Measurements from ENCODE around the gene SERAC1.
"Not testable (repeated sequence)": the region's sequence is repeated elsewhere in the genome, so short reads cannot be mapped to it uniquely, and the experiment has no call there.

The SERAC1 gene

GRCh38 chr6:158174514-158174913, 6.5 kb upstream of the SERAC1 start:
- no peak for DNase-seq (ENCODE audit: extremely low read depth in 1 of 2, low read depth in 1 of 2)

DNA sequence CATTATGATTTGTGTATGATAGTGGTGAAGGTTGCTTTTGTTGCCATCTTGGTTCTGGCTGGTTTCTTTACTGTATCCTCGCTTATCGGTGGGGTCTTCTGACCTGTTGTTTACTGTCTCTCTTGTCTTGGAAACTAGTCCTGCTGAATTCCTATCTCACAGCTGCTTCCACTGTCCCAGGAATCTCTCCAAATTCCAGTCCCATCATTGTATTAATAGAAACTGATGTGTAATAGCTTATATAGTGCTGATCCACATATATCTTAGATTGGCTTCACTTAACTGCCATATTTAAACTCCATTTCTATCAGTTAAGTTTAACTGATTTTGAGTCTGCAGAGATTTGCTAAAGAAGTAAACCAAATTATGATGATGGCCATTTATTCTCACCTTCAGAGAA, 6.0 kb upstream of the SERAC1 start:
- DNase-seq (ENCODE audit: extremely low read depth in 1 of 2, low read depth in 1 of 2) = no peak

GRCh38 chr6:158172001-158172400, 3.9 kb upstream of the SERAC1 start:
- DNase-seq (ENCODE audit: extremely low read depth in 1 of 2, low read depth in 1 of 2) = no peak

DNA sequence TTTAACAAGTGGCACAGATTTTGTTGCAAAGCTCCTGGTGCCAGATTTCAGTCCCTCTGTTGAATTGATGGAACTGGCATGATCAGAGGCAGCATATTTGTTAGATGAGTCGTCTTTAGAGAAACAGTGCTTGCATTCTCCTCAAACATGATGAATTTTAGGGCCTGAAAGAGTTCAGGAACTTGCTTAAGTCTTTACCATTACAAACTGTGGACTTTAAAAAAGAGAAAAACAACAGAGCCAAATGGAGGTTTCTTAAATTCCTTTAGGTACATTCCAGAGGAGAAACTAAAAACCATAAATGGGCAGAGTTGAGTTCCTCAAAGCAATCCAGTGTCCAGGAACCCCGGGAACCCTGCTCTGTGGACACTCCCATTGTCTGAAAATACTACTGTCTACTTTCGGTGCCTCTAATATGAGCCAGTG, 2.6 kb upstream of the SERAC1 start:
- DNase-seq (ENCODE audit: extremely low read depth in 1 of 2, low read depth in 1 of 2) = no peak

DNA sequence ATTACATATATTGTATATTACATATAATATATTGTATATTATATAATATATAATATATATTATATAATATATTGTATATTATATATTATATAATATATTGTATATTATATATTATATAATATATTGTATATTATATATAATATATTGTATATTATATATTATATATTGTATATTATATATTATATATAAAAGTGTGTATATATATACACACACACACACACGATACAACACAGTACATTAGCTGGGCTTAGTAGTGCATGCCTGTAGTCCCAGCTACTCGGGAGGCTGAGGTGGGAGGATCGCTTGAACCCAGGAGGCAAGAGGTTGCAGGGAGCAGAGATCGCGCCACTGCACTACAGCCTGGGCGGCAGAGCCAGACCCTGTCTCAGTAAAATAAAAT, 1.6 kb upstream of the SERAC1 start:
- not testable (repeated sequence) for DNase-seq (ENCODE audit: extremely low read depth in 1 of 2, low read depth in 1 of 2)

GRCh38 chr6:158165919-158166416, 2.1 kb downstream of the SERAC1 start:
- no peak for DNase-seq (ENCODE audit: extremely low read depth in 1 of 2, low read depth in 1 of 2)

- DNase-seq (ENCODE audit: extremely low read depth in 1 of 2, low read depth in 1 of 2) = no peak
These were observed 3.4 kb downstream of the SERAC1 start for GRCh38 chr6:158164579-158165170.

- no peak for DNase-seq (ENCODE audit: extremely low read depth in 1 of 2, low read depth in 1 of 2)
These were observed 6.4 kb downstream of the SERAC1 start for GRCh38 chr6:158161566-158162254.

GRCh38 chr6:158160932-158161539, 7.0 kb downstream of the SERAC1 start:
- DNase-seq (ENCODE audit: extremely low read depth in 1 of 2, low read depth in 1 of 2) = no peak

DNA sequence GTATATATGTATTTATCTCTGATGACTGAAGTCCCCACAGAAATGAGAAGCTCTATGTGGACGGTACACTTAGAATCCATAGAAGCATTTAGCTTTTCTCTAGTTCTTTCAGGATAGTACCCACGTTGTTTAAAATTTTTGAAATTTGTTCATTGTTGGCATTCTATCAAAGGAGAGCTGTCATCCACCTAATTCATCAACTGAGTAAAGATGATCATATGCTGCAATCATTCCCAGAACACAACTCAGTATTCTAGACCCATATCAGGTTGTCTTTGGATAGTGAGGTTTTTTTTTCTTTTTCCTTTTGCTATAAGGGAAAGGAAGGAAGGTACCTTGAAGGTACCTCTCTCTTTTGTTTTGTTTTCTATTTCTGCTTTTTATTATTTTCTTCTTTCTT, 9.3 kb downstream of the SERAC1 start:
- no peak for DNase-seq (ENCODE audit: extremely low read depth in 1 of 2, low read depth in 1 of 2)

- DNase-seq (ENCODE audit: extremely low read depth in 1 of 2, low read depth in 1 of 2) = no peak
These were observed 9.9 kb downstream of the SERAC1 start for GRCh38 chr6:158158123-158158522.

DNA sequence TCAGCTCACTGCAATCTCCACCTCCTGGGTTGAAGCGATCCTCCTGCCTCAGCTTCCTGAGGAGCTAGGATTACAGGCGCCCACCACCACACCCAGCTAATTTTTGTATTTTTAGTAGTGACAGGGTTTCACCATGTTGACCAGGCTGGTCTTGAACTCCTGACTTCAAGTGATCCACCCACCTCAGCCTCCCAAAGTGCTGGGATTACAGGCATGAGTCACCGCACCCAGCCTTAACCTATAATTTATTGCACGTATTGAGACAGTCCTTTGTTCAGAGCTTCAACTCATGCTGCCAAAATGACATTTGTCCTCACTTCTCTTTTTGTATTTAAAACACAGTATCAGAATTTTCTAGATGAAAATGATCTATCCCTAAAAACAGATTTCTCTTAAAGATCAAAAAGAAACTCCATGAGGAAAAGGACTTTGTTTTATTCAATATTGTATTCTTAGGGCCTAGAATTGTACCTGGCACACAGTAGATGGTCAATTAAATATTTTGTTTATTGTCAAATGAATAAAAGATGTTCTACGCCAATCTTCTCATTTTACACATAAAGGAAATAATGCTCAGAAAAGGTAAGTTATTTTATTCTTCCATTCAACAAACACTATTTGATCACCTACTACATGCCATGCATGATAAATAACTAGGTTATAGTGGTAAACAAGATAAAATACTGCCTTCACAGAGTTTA, 10.8 kb downstream of the SERAC1 start:
- no peak for DNase-seq (ENCODE audit: extremely low read depth in 1 of 2, low read depth in 1 of 2)

GRCh38 chr6:158154816-158155215, 13.2 kb downstream of the SERAC1 start:
- DNase-seq (ENCODE audit: extremely low read depth in 1 of 2, low read depth in 1 of 2) = no peak

- no peak for DNase-seq (ENCODE audit: extremely low read depth in 1 of 2, low read depth in 1 of 2)
These were observed 14.5 kb downstream of the SERAC1 start for GRCh38 chr6:158153576-158153975.

GRCh38 chr6:158152659-158153058, 15.4 kb downstream of the SERAC1 start:
- DNase-seq (ENCODE audit: extremely low read depth in 1 of 2, low read depth in 1 of 2) = no peak

DNA sequence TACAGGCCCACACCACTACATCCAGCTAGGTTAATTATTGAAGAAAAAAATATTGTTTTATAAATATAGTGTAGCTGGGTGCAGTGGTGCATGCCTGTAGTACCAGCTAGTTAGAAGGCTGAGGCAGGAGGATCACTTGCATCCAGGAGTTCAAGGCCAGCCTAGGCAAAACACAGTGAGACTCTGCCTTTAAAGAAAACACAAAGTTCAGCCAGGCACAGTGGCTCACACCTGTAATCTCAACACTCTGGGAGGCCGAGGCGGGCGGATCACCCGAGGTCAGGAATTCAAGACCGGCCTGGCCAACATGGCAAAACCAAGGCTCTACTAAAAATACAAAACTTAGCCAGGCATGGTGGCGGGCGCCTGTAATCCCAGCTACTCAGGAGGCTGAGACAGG, 16.0 kb downstream of the SERAC1 start:
- DNase-seq (ENCODE audit: extremely low read depth in 1 of 2, low read depth in 1 of 2) = not testable (repeated sequence)

DNA sequence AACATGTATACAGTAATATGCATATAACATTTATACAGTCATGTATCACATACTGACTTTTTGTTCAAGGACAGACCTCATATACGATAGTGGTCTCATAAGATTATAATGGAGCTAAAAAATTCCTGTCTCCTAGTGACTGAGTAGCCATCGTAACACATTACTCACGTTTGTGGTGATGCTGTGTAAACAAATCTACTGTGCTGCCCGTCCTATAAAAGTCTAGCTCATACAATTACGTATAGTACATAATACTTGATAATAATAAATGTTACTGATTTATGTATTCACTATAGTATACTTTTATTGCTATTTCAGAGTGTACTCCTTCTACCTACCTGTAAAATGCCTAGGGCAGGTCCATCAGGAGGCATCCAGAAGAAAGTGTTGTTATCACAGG, 17.4 kb downstream of the SERAC1 start:
- DNase-seq (ENCODE audit: extremely low read depth in 1 of 2, low read depth in 1 of 2) = no peak

DNA sequence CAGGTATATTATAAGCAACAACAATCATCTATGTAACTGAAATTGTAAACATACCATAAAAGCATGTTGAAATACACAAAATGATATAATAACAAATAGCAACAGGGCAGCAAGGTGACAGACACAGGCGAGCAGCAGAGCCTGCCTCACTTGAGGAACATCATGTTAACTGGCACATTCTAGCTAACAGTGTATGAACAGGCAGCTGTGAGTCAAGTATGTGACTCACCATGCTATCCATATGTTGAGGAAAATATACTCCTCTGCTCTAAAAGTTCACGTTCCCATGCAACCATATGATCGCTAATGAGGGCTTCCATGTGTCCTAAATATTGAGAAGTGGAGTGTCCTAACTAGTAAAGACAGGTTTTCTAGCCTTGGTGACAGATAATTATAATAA, 18.4 kb downstream of the SERAC1 start:
- DNase-seq (ENCODE audit: extremely low read depth in 1 of 2, low read depth in 1 of 2) = no peak

- DNase-seq (ENCODE audit: extremely low read depth in 1 of 2, low read depth in 1 of 2) = no peak
These were observed 24.4 kb downstream of the SERAC1 start for GRCh38 chr6:158143700-158144099.

GRCh38 chr6:158142789-158143188, 25.3 kb downstream of the SERAC1 start:
- DNase-seq (ENCODE audit: extremely low read depth in 1 of 2, low read depth in 1 of 2) = no peak

GRCh38 chr6:158131926-158132325, 36.1 kb downstream of the SERAC1 start:
- no peak for DNase-seq (ENCODE audit: extremely low read depth in 1 of 2, low read depth in 1 of 2)

DNA sequence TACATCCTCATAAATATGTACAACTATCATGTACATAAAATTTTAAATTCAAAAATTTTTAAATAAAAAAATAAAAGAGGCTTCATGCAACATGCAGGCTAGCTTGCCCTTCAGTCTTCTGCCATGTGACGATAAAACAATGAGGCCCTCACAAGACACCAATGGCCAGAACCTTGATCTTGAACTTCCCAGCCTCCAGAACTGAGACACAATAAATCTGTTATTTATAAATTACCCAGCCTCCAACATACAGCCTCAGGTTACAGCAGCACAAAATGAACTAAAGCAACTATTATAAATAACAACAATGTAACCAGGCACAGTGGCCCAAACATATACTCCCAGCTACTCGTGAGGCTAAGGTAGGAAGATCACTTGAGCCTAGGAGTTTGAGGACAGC, 42.8 kb downstream of the SERAC1 start:
- no peak for DNase-seq (ENCODE audit: extremely low read depth in 1 of 2, low read depth in 1 of 2)

Data from activated CD8-positive, alpha-beta memory T cell treated with anti-CD3 and anti-CD28 coated beads for 1 hour (primary cell).